Activated CD8-positive, alpha-beta T cell treated with anti-CD3 and anti-CD28 coated beads for 36 hours (primary cell): Measurements from ENCODE around the gene CD247. TPM values are rescaled to one million over a fixed set of nuclear protein-coding genes. Genes with fewer than 3 reads are reported as not detected.

ENCODE experiments used
- ATAC-seq: fragments of 200-7000 bp; cut with Tn5 transposase; one replicate; pipeline ENCODE4 v1.10.0; 2021; ENCODE audit warnings: mild to moderate bottlenecking, moderate library complexity
- CTCF ChIA-PET: fragments of 350-600 bp; sonication (Branson Sonifier 250); formaldehyde crosslinking; loops from one replicate; lab custom pipeline; 2021; ENCODE audit warnings: antibody characterized with exemption; lab: Charles Lee
- POLR2A ChIA-PET: fragments of 350-600 bp; sonication (Branson Sonifier 250); formaldehyde crosslinking; loops from one replicate; lab custom pipeline; 2021; ENCODE audit warnings: antibody characterized with exemption; lab: Charles Lee
- DNase-seq: peaks from one replicate; pipeline ENCODE4 v3.0.0-alpha.2; 2020
- H3K27ac Mint-ChIP-seq: one replicate; pipeline ENCODE4 v1.8.0; 2021; ENCODE audit warnings: mild to moderate bottlenecking, mixed read lengths
- H3K27me3 Mint-ChIP-seq: one replicate; pipeline ENCODE4 v1.8.0; 2021; ENCODE audit warnings: mixed read lengths
- H3K36me3 Mint-ChIP-seq: one replicate; pipeline ENCODE4 v1.8.0; 2021; ENCODE audit warnings: low read depth, mixed read lengths
- H3K4me1 Mint-ChIP-seq: one replicate; pipeline ENCODE4 v1.8.0; 2021; ENCODE audit warnings: low read depth, mixed read lengths
- H3K4me3 Mint-ChIP-seq: one replicate; pipeline ENCODE4 v1.8.0; 2021; ENCODE audit warnings: mild to moderate bottlenecking, moderate library complexity, mixed read lengths
- H3K9me3 Mint-ChIP-seq: one replicate; pipeline ENCODE4 v1.8.0; 2021; ENCODE audit warnings: mixed read lengths
- intact Hi-C: fragments of 100-400 bp; cut with micrococcal nuclease; formaldehyde crosslinking; loops from one replicate; pipeline ENCODE4 v1.10.0; 2022
- total RNA-seq, 2 experiments: library from RNA; stranded (reverse); gene quantifications; one replicate each; pipeline ENCODE4 v1.2.3, GENCODE V29; 2021
- TF ChIP-seq, protein P1 (sequence below): fragments of 200-600 bp; IDR thresholded peaks from one replicate; pipeline ENCODE4 v1.8.0; 2022; ENCODE audit warnings: antibody characterized with exemption, mild to moderate bottlenecking

CD247 gene
- total RNA-seq, 2 experiments from 2014 or later, result 224 to 229 TPM

- H3K9me3 Mint-ChIP-seq, result no peaks in the 10 kb centered on the region
- POLR2A ChIA-PET, result interaction anchor here (0.8 to 1.3 kb wide), 7 partner anchors 79 to 334 kb away, joined by 3 to 4 read pairs (median 3); partner anchors contain the start of gene POU2F1
- intact Hi-C loops, result loop anchor here (10.0 kb wide), 1 partner anchor 489 kb away; no protein-coding TSS in a partner anchor
- ATAC-seq (peak; percentile 17), DNase-seq (no peak)
- H3K36me3 Mint-ChIP-seq, result no peaks in the 10 kb centered on the region
- peaks cover 29% of the 10 kb centered on the region for H3K4me1 Mint-ChIP-seq
- peak overlapping the region; percentile 86 for H3K4me3 Mint-ChIP-seq
- TF ChIP-seq, protein P1, sequence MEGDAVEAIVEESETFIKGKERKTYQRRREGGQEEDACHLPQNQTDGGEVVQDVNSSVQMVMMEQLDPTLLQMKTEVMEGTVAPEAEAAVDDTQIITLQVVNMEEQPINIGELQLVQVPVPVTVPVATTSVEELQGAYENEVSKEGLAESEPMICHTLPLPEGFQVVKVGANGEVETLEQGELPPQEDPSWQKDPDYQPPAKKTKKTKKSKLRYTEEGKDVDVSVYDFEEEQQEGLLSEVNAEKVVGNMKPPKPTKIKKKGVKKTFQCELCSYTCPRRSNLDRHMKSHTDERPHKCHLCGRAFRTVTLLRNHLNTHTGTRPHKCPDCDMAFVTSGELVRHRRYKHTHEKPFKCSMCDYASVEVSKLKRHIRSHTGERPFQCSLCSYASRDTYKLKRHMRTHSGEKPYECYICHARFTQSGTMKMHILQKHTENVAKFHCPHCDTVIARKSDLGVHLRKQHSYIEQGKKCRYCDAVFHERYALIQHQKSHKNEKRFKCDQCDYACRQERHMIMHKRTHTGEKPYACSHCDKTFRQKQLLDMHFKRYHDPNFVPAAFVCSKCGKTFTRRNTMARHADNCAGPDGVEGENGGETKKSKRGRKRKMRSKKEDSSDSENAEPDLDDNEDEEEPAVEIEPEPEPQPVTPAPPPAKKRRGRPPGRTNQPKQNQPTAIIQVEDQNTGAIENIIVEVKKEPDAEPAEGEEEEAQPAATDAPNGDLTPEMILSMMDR, result no peak
- H3K27me3 Mint-ChIP-seq, result no peaks in the 10 kb centered on the region
- H3K27ac Mint-ChIP-seq, result no peak overlapping the region
- CTCF ChIA-PET, result interaction anchor here (0.6 to 6.9 kb wide), 19 partner anchors 12 to 678 kb away, joined by 3 to 71 read pairs (median 5); partner anchors contain the start of genes CD247 and TADA1
Measured at GRCh38 chr1:167554028-167554779, 35.9 kb upstream of the CD247 start.

GRCh38 chr1:167553136-167554027 is 35.1 kb upstream of the CD247 start, which contains the start of gene CREG1:
TSS of gene CREG1 (minus strand) at chr1:167553762.
- peak; percentile 100 for ATAC-seq
- Mint-ChIP-seq H3K27me3 (no peaks in the 10 kb centered on the region), H3K9me3 (no peaks in the 10 kb centered on the region), H3K27ac (peak within 1 kb of the TSS; percentile 23), H3K4me3 (peak within 1 kb of the TSS; percentile 86), H3K4me1 (peaks cover 32% of the 10 kb centered on the region), H3K36me3 (no peaks in the 10 kb centered on the region)
- intact Hi-C loops, result loop anchor here (10.0 kb wide), 1 partner anchor 489 kb away; no protein-coding TSS in a partner anchor
- peak; percentile 92 for DNase-seq
- ChIA-PET CTCF (interaction anchor here (0.6 to 6.9 kb wide), 20 partner anchors 8 to 677 kb away, joined by 3 to 71 read pairs (median 5); partner anchors contain the start of genes CD247 and TADA1), POLR2A (interaction anchor here (0.7 to 1.3 kb wide), 8 partner anchors 13 to 333 kb away, joined by 3 to 4 read pairs (median 3); partner anchors contain the start of gene POU2F1)
- TF ChIP-seq, protein P1, result no peak

DNA sequence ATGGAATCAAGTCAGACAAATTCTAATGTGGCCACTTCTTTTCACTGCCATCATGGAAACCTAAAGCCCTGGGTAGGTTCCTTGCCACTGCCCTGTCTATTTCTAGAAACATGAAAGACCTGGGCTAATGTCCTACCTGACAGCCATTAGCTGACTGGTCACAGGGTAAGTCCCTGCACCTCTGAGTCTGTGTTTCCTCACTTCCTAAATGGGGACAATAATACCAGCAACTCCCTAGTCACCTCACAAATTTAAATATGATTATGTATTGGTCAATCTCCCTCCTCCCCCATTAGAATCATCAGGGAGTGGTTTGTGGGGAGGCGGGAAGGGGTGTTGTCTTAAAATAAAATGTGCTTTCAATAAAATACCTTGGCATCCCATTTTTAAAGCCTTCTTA is 33.0 kb upstream of the CD247 start:
- no peak for ATAC-seq
- intact Hi-C loops, result loop anchor here (10.0 kb wide), 1 partner anchor 487 kb away; no protein-coding TSS in a partner anchor
- ChIA-PET POLR2A (no interaction called here), CTCF (interaction anchor here (1.3 to 6.9 kb wide), 3 partner anchors 11 to 33 kb away, joined by 3 to 71 read pairs (median 3); partner anchors contain the start of gene CD247)
- DNase-seq, result no peak
- no peak overlapping the region for H3K4me3 Mint-ChIP-seq
- H3K36me3 Mint-ChIP-seq, result peaks cover 5% of the 10 kb centered on the region
- TF ChIP-seq, protein P1, result no peak
- H3K27ac Mint-ChIP-seq, result no peak overlapping the region
- H3K9me3 Mint-ChIP-seq, result no peaks in the 10 kb centered on the region
- no peaks in the 10 kb centered on the region for H3K27me3 Mint-ChIP-seq
- peaks cover 34% of the 10 kb centered on the region for H3K4me1 Mint-ChIP-seq

GRCh38 chr1:167548059-167548932 is 30.0 kb upstream of the CD247 start:
- Mint-ChIP-seq H3K36me3 (peaks cover 5% of the 10 kb centered on the region), H3K4me3 (no peak overlapping the region), H3K4me1 (peaks cover 24% of the 10 kb centered on the region), H3K9me3 (no peaks in the 10 kb centered on the region), H3K27ac (no peak overlapping the region), H3K27me3 (no peaks in the 10 kb centered on the region)
- ChIA-PET POLR2A (interaction anchor here (1.2 kb wide), 1 partner anchor 9 kb away, joined by 3 read pairs; no protein-coding TSS in a partner anchor), CTCF (interaction anchor here (1.2 to 6.9 kb wide), 6 partner anchors 8 to 638 kb away, joined by 3 to 71 read pairs (median 5); no protein-coding TSS in a partner anchor)
- ATAC-seq, result no peak
- TF ChIP-seq, protein P1, result no peak
- intact Hi-C loops, result no loop called here
- no peak for DNase-seq
